OCI-M1 (cell line): ENCODE results near the gene C1R.
A peak's percentile ranks its signal among the peaks of the same experiment; 100 is the strongest.

Experiments used
- DNase-seq: peaks from one replicate; lab custom pipeline; 2025; lab: John Stamatoyannopoulos, UW

The C1R gene

DNA sequence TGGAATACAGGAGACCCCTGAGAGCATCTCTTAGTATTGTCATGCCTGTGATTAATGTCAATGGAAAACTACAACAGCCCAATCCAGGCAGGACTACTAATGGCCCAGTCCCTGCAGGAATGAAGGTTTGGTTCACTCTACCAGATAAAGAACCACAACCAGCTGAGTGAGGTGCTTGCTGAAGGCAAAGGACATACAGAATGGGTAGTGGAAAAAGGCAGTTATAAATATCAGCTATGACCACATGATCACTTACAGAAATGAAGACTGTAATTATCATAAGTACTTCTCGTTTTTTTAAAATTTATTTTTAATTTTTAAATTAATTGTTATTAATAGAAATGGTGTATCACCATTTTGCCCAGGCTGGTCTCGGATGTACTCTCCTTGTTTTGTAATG lies 56.8 kb downstream of the C1R start:
- DNase-seq = peak; percentile 41

DNA sequence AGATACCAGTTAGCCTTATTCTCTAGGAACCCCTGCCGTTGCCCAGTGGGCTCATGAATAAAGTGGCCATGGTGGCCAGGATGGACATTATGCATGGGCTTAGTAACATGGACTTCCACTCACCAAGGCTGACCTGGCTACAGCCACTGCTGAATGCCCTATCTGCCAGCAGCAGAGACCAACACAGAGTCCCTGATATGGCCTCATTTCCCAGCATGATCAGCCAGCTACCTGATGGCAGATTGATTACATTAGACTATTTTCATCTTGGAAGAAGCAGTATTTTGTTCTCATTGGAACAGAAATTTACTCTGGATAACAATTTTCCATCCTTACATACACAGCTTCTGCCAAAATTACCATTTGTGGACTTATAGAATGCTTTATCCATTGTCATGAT lies 57.8 kb downstream of the C1R start:
- DNase-seq = no peak

DNA sequence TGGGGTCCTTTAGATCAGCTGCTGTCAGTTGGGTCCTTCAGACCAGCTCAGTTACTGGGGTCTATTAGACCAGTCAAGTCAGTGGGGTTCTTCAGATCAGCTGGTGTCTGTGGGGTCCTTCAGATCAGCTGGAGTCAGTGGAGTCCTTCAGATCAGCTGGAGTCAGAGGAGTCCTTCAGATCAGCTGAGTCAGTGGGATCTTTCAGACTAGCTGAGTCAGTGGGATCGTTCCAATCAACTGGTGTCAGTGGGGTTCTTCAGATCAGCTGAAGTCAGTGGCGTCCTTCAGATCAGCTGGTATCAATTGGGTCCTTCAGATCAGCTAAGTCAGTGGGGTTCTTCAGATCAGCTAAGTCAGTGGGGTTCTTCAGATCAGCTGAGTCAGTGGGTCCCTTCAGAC lies 59.3 kb downstream of the C1R start:
- no peak for DNase-seq

DNA sequence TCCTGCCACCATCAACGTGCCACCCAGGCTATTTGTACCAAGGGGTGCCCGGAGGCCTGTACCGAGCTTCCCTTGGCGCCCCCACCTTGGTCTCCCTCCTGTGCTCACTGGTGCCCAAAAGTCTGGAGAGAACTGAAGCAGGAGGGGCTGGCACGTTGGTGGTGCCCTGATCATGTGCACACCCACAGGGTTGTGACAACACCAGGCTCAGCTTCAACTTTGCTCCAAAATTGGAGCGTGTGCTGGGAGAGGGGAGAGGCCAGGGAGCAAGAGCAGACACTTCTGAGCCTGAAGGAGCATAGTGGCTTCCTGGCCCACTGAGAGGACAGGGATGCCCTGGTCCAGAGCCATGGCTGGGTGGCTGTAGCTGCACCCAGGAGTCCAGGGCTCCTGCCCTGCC lies 60.9 kb downstream of the C1R start:
- DNase-seq = no peak
